Activated CD8-positive, alpha-beta T cell treated with anti-CD3 and anti-CD28 coated beads for 36 hours (primary cell): ENCODE measurements around the gene VSTM4. TPM values are rescaled to one million over a fixed set of nuclear protein-coding genes. Genes with fewer than 3 reads are reported as not detected.

Experiments used
- ATAC-seq: fragments of 200-7000 bp; cut with Tn5 transposase; one replicate; pipeline ENCODE4 v1.10.0; 2021; ENCODE audit warnings: mild to moderate bottlenecking, moderate library complexity
- CTCF ChIA-PET: fragments of 350-600 bp; sonication (Branson Sonifier 250); formaldehyde crosslinking; loops from one replicate; lab custom pipeline; 2021; ENCODE audit warnings: antibody characterized with exemption; lab: Charles Lee
- POLR2A ChIA-PET: fragments of 350-600 bp; sonication (Branson Sonifier 250); formaldehyde crosslinking; loops from one replicate; lab custom pipeline; 2021; ENCODE audit warnings: antibody characterized with exemption; lab: Charles Lee
- DNase-seq: peaks from one replicate; pipeline ENCODE4 v3.0.0-alpha.2; 2020
- H3K27ac Mint-ChIP-seq: one replicate; pipeline ENCODE4 v1.8.0; 2021; ENCODE audit warnings: mild to moderate bottlenecking, mixed read lengths
- H3K27me3 Mint-ChIP-seq: one replicate; pipeline ENCODE4 v1.8.0; 2021; ENCODE audit warnings: mixed read lengths
- H3K36me3 Mint-ChIP-seq: one replicate; pipeline ENCODE4 v1.8.0; 2021; ENCODE audit warnings: low read depth, mixed read lengths
- H3K4me1 Mint-ChIP-seq: one replicate; pipeline ENCODE4 v1.8.0; 2021; ENCODE audit warnings: low read depth, mixed read lengths
- H3K4me3 Mint-ChIP-seq: one replicate; pipeline ENCODE4 v1.8.0; 2021; ENCODE audit warnings: mild to moderate bottlenecking, moderate library complexity, mixed read lengths
- H3K9me3 Mint-ChIP-seq: one replicate; pipeline ENCODE4 v1.8.0; 2021; ENCODE audit warnings: mixed read lengths
- CTCF ChIP-seq: fragments of 200-600 bp; IDR thresholded peaks from one replicate; pipeline ENCODE4 v1.8.0; 2022; ENCODE audit warnings: antibody characterized with exemption, mild to moderate bottlenecking
- intact Hi-C: fragments of 100-400 bp; cut with micrococcal nuclease; formaldehyde crosslinking; loops from one replicate; pipeline ENCODE4 v1.10.0; 2022
- total RNA-seq, 2 experiments: library from RNA; stranded (reverse); gene quantifications; one replicate each; pipeline ENCODE4 v1.2.3, GENCODE V29; 2021

VSTM4 gene
- total RNA-seq, 2 experiments from 2014 or later = 0.04 to 0.09 TPM

GRCh38 chr10:48985621-48986158 is 129.6 kb downstream of the VSTM4 start:
- intact Hi-C loops = loop anchor here (10.0 kb wide), 1 partner anchor 529 kb away; no protein-coding TSS in a partner anchor
- H3K27me3 Mint-ChIP-seq = no peaks in the 10 kb centered on the region
- no peak for TF ChIP-seq CTCF
- no peak for ATAC-seq
- no peak overlapping the region for H3K4me3 Mint-ChIP-seq
- POLR2A ChIA-PET = no interaction called here
- H3K9me3 Mint-ChIP-seq = no peaks in the 10 kb centered on the region
- CTCF ChIA-PET = interaction anchor here (0.7 kb wide), 1 partner anchor 330 kb away, joined by 3 read pairs; no protein-coding TSS in a partner anchor
- no peaks in the 10 kb centered on the region for H3K36me3 Mint-ChIP-seq
- H3K27ac Mint-ChIP-seq = no peak overlapping the region
- no peak for DNase-seq
- no peaks in the 10 kb centered on the region for H3K4me1 Mint-ChIP-seq

- DNase-seq (no peak), ATAC-seq (no peak)
- TF ChIP-seq CTCF = no peak
- POLR2A ChIA-PET = no interaction called here
- Mint-ChIP-seq H3K9me3 (no peaks in the 10 kb centered on the region), H3K27ac (no peak overlapping the region), H3K27me3 (no peaks in the 10 kb centered on the region), H3K36me3 (no peaks in the 10 kb centered on the region), H3K4me3 (no peak overlapping the region), H3K4me1 (no peaks in the 10 kb centered on the region)
- intact Hi-C loops = loop anchor here (5.0 to 10.0 kb wide), 2 partner anchors 179 to 531 kb away; no protein-coding TSS in a partner anchor
- CTCF ChIA-PET = no interaction called here
Measured at GRCh38 chr10:48983648-48984351, 131.5 kb downstream of the VSTM4 start.

GRCh38 chr10:48982584-48982983 is 132.7 kb downstream of the VSTM4 start:
- POLR2A ChIA-PET = no interaction called here
- Mint-ChIP-seq H3K27me3 (no peaks in the 10 kb centered on the region), H3K9me3 (no peaks in the 10 kb centered on the region), H3K27ac (no peak overlapping the region), H3K4me3 (no peak overlapping the region), H3K4me1 (no peaks in the 10 kb centered on the region), H3K36me3 (no peaks in the 10 kb centered on the region)
- no peak for DNase-seq
- ATAC-seq = no peak
- no peak for TF ChIP-seq CTCF
- CTCF ChIA-PET = interaction anchor here (1.0 kb wide), 1 partner anchor 26 kb away, joined by 5 read pairs; no protein-coding TSS in a partner anchor
- intact Hi-C loops = loop anchor here (5.0 to 10.0 kb wide), 2 partner anchors 180 to 532 kb away; no protein-coding TSS in a partner anchor

GRCh38 chr10:48981310-48981907 is 133.9 kb downstream of the VSTM4 start:
- DNase-seq (peak; percentile 50), ATAC-seq (peak; percentile 49)
- intact Hi-C loops = loop anchor here (5.0 to 10.0 kb wide), 2 partner anchors 181 to 533 kb away; no protein-coding TSS in a partner anchor
- no peaks in the 10 kb centered on the region for H3K9me3 Mint-ChIP-seq
- H3K36me3 Mint-ChIP-seq = no peaks in the 10 kb centered on the region
- TF ChIP-seq CTCF = peak; percentile 85
- POLR2A ChIA-PET = no interaction called here
- no peaks in the 10 kb centered on the region for H3K27me3 Mint-ChIP-seq
- H3K4me1 Mint-ChIP-seq = no peaks in the 10 kb centered on the region
- CTCF ChIA-PET = interaction anchor here (0.6 to 1.1 kb wide), 5 partner anchors 28 to 105 kb away, joined by 3 to 5 read pairs (median 3); no protein-coding TSS in a partner anchor
- no peak overlapping the region for H3K4me3 Mint-ChIP-seq
- H3K27ac Mint-ChIP-seq = no peak overlapping the region
